ENCODE measurements around the gene TLR8.
"Not testable (repeated sequence)": the region's sequence is repeated elsewhere in the genome, so short reads cannot be mapped to it uniquely, and the experiment has no call there.

TLR8 gene

GRCh38 chrX:12947545-12948235 lies 41.3 kb downstream of the TLR8 start:
- DNase-seq = no peak

- DNase-seq = no peak
Measured at GRCh38 chrX:12948495-12948894, 42.1 kb downstream of the TLR8 start.

GRCh38 chrX:12949205-12949926 lies 42.9 kb downstream of the TLR8 start:
- no peak for DNase-seq

- no peak for DNase-seq
Measured at GRCh38 chrX:12949927-12950656, 43.7 kb downstream of the TLR8 start.

GRCh38 chrX:12950851-12951594 lies 44.6 kb downstream of the TLR8 start:
- no peak for DNase-seq

- DNase-seq = no peak
Measured at GRCh38 chrX:12951595-12951975, 45.2 kb downstream of the TLR8 start.

- DNase-seq = no peak
Measured at GRCh38 chrX:12953420-12953819, 47.0 kb downstream of the TLR8 start.

- DNase-seq = no peak
Measured at GRCh38 chrX:12954376-12954775, 48.0 kb downstream of the TLR8 start.

GRCh38 chrX:12954981-12955380 lies 48.6 kb downstream of the TLR8 start:
- DNase-seq = no peak

GRCh38 chrX:12955882-12956703 lies 49.7 kb downstream of the TLR8 start:
- peak; percentile 57 for DNase-seq

- peak; percentile 50 for DNase-seq
Measured at GRCh38 chrX:12956704-12957534, 50.5 kb downstream of the TLR8 start.

GRCh38 chrX:12958059-12958458 lies 51.6 kb downstream of the TLR8 start:
- no peak for DNase-seq

GRCh38 chrX:12958461-12958860 lies 52.0 kb downstream of the TLR8 start:
- DNase-seq = no peak

- no peak for DNase-seq
Measured at GRCh38 chrX:12961196-12961718, 54.8 kb downstream of the TLR8 start.

GRCh38 chrX:12962041-12962504 lies 55.7 kb downstream of the TLR8 start:
- no peak for DNase-seq

- not testable (repeated sequence) for DNase-seq
Measured at GRCh38 chrX:12963210-12963850, 56.9 kb downstream of the TLR8 start.

- no peak for DNase-seq
Measured at GRCh38 chrX:12965131-12965940, 58.9 kb downstream of the TLR8 start.

GRCh38 chrX:12966151-12966550 lies 59.7 kb downstream of the TLR8 start:
- DNase-seq = no peak

GRCh38 chrX:12967711-12968465 lies 61.5 kb downstream of the TLR8 start:
- no peak for DNase-seq

Data from NCI-H226 (cell line).